Tibial nerve (tissue), 4 donors: Measurements from ENCODE around the gene RASIP1. TPM values are rescaled to one million over a fixed set of nuclear protein-coding genes. Genes with fewer than 3 reads are reported as not detected.
"Not testable (repeated sequence)": the region's sequence is repeated elsewhere in the genome, so short reads cannot be mapped to it uniquely, and the experiment has no call there.

Experiments
- DNase-seq, 2 donors: peaks; one replicate each; pipeline ENCODE4 v3.0.0-alpha.2; 2019; ENCODE audit warnings: low spot score in 2 of 2
- H3K27ac ChIP-seq, 4 donors: fragments of 200-600 bp; sonication (generic) in 3 of 4; one replicate each; pipeline ENCODE4 v1.5.1; 2017 to 2019; ENCODE audit warnings: mild to moderate bottlenecking in 1 of 4
- H3K27me3 ChIP-seq, 2 donors: fragments of 200-600 bp; sonication (generic) in 1 of 2; one replicate each; pipeline versions ENCODE4 v1.5.1 to v1.6.0; 2017 to 2019
- H3K36me3 ChIP-seq, 3 donors: fragments of 200-600 bp; sonication (generic); one replicate each; pipeline ENCODE4 v1.5.1; 2018 to 2019
- H3K4me1 ChIP-seq, 4 donors: fragments of 200-600 bp; sonication (generic) in 3 of 4; one replicate each; pipeline ENCODE4 v1.5.1; 2017 to 2019
- H3K4me3 ChIP-seq, 4 donors: fragments of 200-600 bp; sonication (generic) in 3 of 4; one replicate each; pipeline ENCODE4 v1.5.1; 2017 to 2019; ENCODE audit warnings: mild to moderate bottlenecking in 1 of 4, moderate library complexity in 1 of 4
- H3K9me3 ChIP-seq, 4 donors: fragments of 200-600 bp; sonication (generic) in 3 of 4; one replicate each; pipeline ENCODE4 v1.5.1; 2017 to 2019
- CTCF ChIP-seq, 5 experiments: fragments of 200-600 bp in 3 of 5; fragments of 450-650 bp in 2 of 5; sonication (generic) in 3 of 5; IDR thresholded peaks; one replicate each; pipeline ENCODE4 v1.5.1; 2016 to 2019; ENCODE audit warnings: antibody characterized with exemption in 5 of 5, mild to moderate bottlenecking in 3 of 5, moderate library complexity in 2 of 5
- EP300 ChIP-seq, 2 donors: sonication (generic); formaldehyde crosslinking; IDR thresholded peaks; one replicate each; pipeline ENCODE4 v1.6.1; 2017; ENCODE audit warnings: antibody characterized with exemption in 2 of 2, mild to moderate bottlenecking in 1 of 2
- POLR2A ChIP-seq, 2 donors: fragments of 450-650 bp; IDR thresholded peaks; one replicate each; pipeline ENCODE4 v1.6.1; 2017; ENCODE audit warnings: antibody characterized with exemption in 2 of 2, mild to moderate bottlenecking in 2 of 2, moderate library complexity in 2 of 2
- WGBS, 2 donors: methylation state at CpG; one replicate each; pipeline ENCODE4 v1.1.5; 2018; 5-methylcytosine and 5-hydroxymethylcytosine counted together
- total RNA-seq, 4 donors: library from RNA; depleted of rRNA; stranded (reverse); fragments of >200 nt; gene quantifications; one replicate each; pipeline ENCODE4 v1.1.0, GENCODE V29; 2016

Gene RASIP1
- total RNA-seq, 4 donors from 2014 or later: 12.3 to 23.3 (median 19.8) TPM

- WGBS, 2 donors: 51 to 56% methylated on average over 4 of the region's 4 CpGs
- H3K9me3 ChIP-seq: no peaks in the 10 kb centered on the region
- no peak for DNase-seq
- no peak overlapping the region for H3K27ac ChIP-seq
- peaks cover 0 to 21% of the 10 kb centered on the region in 2 donors for H3K27me3 ChIP-seq
- peaks cover 0 to 22% (median 0%) of the 10 kb centered on the region in 3 donors for H3K36me3 ChIP-seq
- peaks cover 0 to 12% (median 2%) of the 10 kb centered on the region in 4 donors for H3K4me1 ChIP-seq
- no peak for TF ChIP-seq POLR2A (IDR thresholded peaks at IDR 0.05)
- TF ChIP-seq EP300 (IDR thresholded peaks at IDR 0.05): no peak
- TF ChIP-seq CTCF (IDR thresholded peaks at IDR 0.05): no peak
- H3K4me3 ChIP-seq: no peak overlapping the region
Observed at GRCh38 chr19:48698046-48698445, 42.4 kb downstream of the RASIP1 start.

- 7 to 14% methylated on average over 31 to 33 of the region's 34 CpGs for WGBS, 2 donors
- Histone ChIP-seq H3K36me3 (peaks cover 0 to 20% (median 0%) of the 10 kb centered on the region in 3 donors), H3K9me3 (no peaks in the 10 kb centered on the region), H3K4me3 (peak overlapping the region in 3 of 4 donors; percentile 4 to 20 (median 17)), H3K27ac (peak overlapping the region in 1 of 4 donors; percentile 68), H3K27me3 (peaks cover 0 to 21% of the 10 kb centered on the region in 2 donors), H3K4me1 (peaks cover 0 to 12% (median 2%) of the 10 kb centered on the region in 4 donors)
- no peak for TF ChIP-seq POLR2A (IDR thresholded peaks at IDR 0.05)
- no peak for TF ChIP-seq EP300 (IDR thresholded peaks at IDR 0.05)
- no peak for TF ChIP-seq CTCF (IDR thresholded peaks at IDR 0.05)
- no peak for DNase-seq
Observed at GRCh38 chr19:48696353-48697010, 43.9 kb downstream of the RASIP1 start.

- no peak for DNase-seq
- H3K27ac ChIP-seq: peak within 1 kb of the TSS in 1 of 4 donors; percentile 68
- H3K4me1 ChIP-seq: peaks cover 0 to 12% (median 2%) of the 10 kb centered on the region in 4 donors
- H3K4me3 ChIP-seq: peak within 1 kb of the TSS in 3 of 4 donors; percentile 4 to 20 (median 17)
- no peaks in the 10 kb centered on the region for H3K9me3 ChIP-seq
- WGBS, 2 donors: 42 to 45% methylated on average over 13 to 16 of the region's 16 CpGs
- peaks cover 0 to 21% of the 10 kb centered on the region in 2 donors for H3K27me3 ChIP-seq
- peaks cover 0 to 14% (median 0%) of the 10 kb centered on the region in 3 donors for H3K36me3 ChIP-seq
- TF ChIP-seq EP300 (IDR thresholded peaks at IDR 0.05) (no peak), POLR2A (IDR thresholded peaks at IDR 0.05) (no peak), CTCF (IDR thresholded peaks at IDR 0.05) (no peak)
Observed at GRCh38 chr19:48695743-48696352, 44.6 kb downstream of the RASIP1 start, which contains the start of gene FUT2. Gene FUT2, plus strand, starts transcription at chr19:48695971. Its CDS starts 6,986 bp downstream, at chr19:48702957.

- not testable (repeated sequence) for H3K4me3 ChIP-seq, DNase-seq, H3K27ac ChIP-seq, H3K9me3 ChIP-seq
- Histone ChIP-seq H3K27me3 (peaks cover 0 to 21% of the 10 kb centered on the region in 2 donors), H3K4me1 (peaks cover 0 to 12% (median 2%) of the 10 kb centered on the region in 4 donors), H3K36me3 (peaks cover 0 to 13% (median 0%) of the 10 kb centered on the region in 3 donors)
- 77 to 89% methylated on average over 9 of the region's 9 CpGs for WGBS, 2 donors
Observed at GRCh38 chr19:48693629-48694028, 46.8 kb downstream of the RASIP1 start.

GRCh38 chr19:48689449-48689848 is 51.0 kb downstream of the RASIP1 start:
- peaks cover 0 to under 1% (median 0%) of the 10 kb centered on the region in 4 donors for H3K4me1 ChIP-seq
- H3K27ac ChIP-seq: no peak overlapping the region
- H3K9me3 ChIP-seq: no peaks in the 10 kb centered on the region
- H3K36me3 ChIP-seq: peaks cover 0 to 13% (median 0%) of the 10 kb centered on the region in 3 donors
- no peak overlapping the region for H3K4me3 ChIP-seq
- no peak for TF ChIP-seq EP300 (IDR thresholded peaks at IDR 0.05)
- TF ChIP-seq CTCF (IDR thresholded peaks at IDR 0.05): no peak
- no peak for TF ChIP-seq POLR2A (IDR thresholded peaks at IDR 0.05)
- 68 to 71% methylated on average over 7 of the region's 7 CpGs for WGBS, 2 donors
- DNase-seq: no peak
- H3K27me3 ChIP-seq: no peaks in the 10 kb centered on the region
